Vagina (tissue), 2 donors: ENCODE measurements around the gene ARHGDIB.

Experiments
- POLR2A ChIP-seq, 2 donors: fragments of 450-650 bp; IDR thresholded peaks; one replicate each; pipeline ENCODE4 v1.6.1; 2017; ENCODE audit warnings: antibody characterized with exemption in 2 of 2, mild to moderate bottlenecking in 2 of 2, moderate library complexity in 2 of 2
- POLR2AphosphoS5 ChIP-seq, 2 donors: sonication (generic); formaldehyde crosslinking; IDR thresholded peaks; one replicate each; pipeline ENCODE4 v1.9.0; 2017; ENCODE audit warnings: antibody characterized with exemption in 2 of 2, mild to moderate bottlenecking in 2 of 2, low read depth in 1 of 2; ENCODE audit not compliant: insufficient read depth in 1 of 2

DNA sequence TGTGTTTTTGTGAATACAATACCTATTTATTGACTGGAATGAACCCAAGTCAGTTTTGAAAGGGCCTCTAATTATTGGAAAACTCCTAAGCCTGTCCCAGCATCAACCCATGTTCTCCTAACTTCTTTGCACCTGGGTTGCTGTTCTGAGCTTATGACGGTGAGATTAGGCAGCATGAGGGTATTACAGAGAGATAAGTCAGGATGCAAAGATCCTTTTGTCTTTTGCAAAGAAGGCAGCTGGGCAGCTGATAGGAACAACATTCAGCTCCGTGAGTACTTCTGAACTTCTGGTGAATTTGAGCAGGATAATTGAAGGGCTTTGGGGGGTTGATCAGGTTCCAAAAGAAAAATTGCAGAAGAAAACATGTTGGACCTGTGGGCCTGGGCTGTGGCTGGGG is 11.4 kb upstream of the ARHGDIB start, which contains the start of gene PDE6H:
- TF ChIP-seq POLR2A (IDR thresholded peaks at IDR 0.05), result no peak
- no peak for TF ChIP-seq POLR2AphosphoS5 (IDR thresholded peaks at IDR 0.05; ENCODE audit: insufficient read depth in 1 of 2, low read depth in 1 of 2)
